Measurements from ENCODE around the gene UCMA.

DNA sequence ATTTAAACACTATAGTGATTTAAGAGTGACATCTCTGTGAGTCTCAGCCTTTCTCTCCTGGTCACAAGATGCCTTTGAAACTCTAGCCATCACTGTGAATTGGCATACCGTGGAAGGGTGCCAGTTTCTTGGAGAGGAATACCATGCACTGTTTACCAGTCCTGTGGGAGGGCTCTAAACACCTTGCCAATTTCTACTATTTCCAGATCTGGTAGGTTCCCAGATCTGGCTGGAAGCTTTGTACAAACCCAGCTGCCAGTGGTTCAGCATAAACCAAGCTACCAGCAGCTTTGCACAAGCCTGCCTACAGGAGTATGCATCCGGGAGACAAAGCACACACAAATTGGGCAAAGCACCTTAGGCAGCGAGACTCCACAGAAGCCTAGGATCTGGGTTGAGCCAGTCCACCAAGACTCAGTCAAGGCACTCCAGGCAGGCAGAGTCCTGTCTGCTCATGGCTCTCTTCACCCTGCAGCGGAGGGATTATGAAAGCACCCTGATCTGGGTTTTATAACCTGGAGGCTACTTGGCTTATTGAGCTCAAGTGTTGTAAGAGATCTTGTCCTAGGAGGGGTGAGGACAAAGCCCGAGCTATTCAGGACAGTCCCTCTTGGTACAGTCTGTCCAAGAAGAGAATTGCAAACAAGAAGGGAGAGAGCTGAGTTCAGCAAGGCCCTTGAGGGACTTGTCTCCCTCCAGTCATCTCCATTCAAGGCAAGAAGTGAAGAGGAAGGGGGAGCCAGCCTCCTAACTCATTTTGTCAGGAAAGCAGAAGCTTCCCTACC is 49.3 kb downstream of the UCMA start:
- TF ChIP-seq, protein P1, sequence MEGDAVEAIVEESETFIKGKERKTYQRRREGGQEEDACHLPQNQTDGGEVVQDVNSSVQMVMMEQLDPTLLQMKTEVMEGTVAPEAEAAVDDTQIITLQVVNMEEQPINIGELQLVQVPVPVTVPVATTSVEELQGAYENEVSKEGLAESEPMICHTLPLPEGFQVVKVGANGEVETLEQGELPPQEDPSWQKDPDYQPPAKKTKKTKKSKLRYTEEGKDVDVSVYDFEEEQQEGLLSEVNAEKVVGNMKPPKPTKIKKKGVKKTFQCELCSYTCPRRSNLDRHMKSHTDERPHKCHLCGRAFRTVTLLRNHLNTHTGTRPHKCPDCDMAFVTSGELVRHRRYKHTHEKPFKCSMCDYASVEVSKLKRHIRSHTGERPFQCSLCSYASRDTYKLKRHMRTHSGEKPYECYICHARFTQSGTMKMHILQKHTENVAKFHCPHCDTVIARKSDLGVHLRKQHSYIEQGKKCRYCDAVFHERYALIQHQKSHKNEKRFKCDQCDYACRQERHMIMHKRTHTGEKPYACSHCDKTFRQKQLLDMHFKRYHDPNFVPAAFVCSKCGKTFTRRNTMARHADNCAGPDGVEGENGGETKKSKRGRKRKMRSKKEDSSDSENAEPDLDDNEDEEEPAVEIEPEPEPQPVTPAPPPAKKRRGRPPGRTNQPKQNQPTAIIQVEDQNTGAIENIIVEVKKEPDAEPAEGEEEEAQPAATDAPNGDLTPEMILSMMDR (IDR thresholded peaks at IDR 0.05 in 4 of 5, conservative IDR thresholded peaks at IDR 0.05 in 1 of 5) = no peak
- no peak for TF ChIP-seq POLR2A (IDR thresholded peaks at IDR 0.05)
